ENCODE measurements around the gene CHKB. TPM values are rescaled to one million over a fixed set of nuclear protein-coding genes. Genes with fewer than 3 reads are reported as not detected.
A peak's percentile ranks its signal among the peaks of the same experiment; 100 is the strongest.

Gene CHKB
- total and polyA plus RNA-seq, 7 donors = 11.5 to 25.2 (median 13.6) TPM

DNA sequence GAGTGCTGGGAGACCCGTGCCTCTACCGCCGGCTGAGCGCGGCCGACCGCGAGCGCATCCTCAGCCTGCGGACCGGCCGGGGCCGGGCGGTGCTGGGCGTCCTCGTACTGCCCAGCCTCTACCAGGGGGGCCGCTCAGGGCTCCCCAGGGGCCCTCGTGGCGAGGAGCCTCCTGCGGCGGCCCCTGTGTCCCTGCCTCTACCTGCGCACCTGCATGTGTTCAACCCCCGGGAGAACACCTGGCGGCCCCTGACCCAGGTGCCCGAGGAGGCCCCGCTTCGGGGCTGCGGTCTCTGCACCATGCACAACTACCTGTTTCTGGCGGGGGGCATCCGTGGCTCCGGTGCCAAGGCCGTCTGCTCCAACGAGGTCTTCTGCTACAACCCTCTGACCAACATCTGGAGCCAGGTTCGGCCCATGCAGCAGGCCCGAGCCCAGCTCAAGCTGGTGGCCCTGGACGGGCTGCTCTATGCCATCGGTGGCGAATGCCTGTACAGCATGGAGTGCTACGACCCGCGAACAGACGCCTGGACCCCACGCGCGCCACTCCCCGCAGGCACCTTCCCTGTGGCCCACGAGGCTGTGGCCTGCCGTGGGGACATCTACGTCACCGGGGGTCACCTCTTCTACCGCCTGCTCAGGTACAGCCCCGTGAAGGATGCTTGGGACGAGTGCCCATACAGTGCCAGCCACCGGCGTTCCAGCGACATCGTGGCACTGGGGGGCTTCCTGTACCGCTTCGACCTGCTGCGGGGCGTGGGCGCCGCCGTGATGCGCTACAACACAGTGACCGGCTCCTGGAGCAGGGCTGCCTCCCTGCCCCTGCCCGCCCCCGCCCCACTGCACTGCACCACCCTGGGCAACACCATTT, 33.5 kb downstream of the CHKB start:
- H3K36me3 ChIP-seq (ENCODE audit: insufficient read depth in 1 of 2, low read depth in 1 of 2) = no peaks in the 10 kb centered on the region
- DNase-seq (peak in 1 of 2 donors; percentile 47), ATAC-seq (no peak)
- peaks cover 0 to 66% (median 32%) of the 10 kb centered on the region in 3 donors for H3K27me3 ChIP-seq (ENCODE audit: insufficient read depth in 3 of 3, low read length in 2 of 3)
- intact Hi-C loops (cut with DNase I) = no loop called here
- H3K4me1 ChIP-seq = no peaks in the 10 kb centered on the region
- H3K9me3 ChIP-seq = no peaks in the 10 kb centered on the region
- H3K4me3 ChIP-seq = peak overlapping the region; percentile 30
- 57 to 73% (median 65%) methylated on average over 46 to 68 of the region's 68 CpGs for WGBS, 3 donors
- no peak overlapping the region for H3K27ac ChIP-seq
- TF ChIP-seq CTCF (IDR thresholded peaks at IDR 0.05) = no peak

DNA sequence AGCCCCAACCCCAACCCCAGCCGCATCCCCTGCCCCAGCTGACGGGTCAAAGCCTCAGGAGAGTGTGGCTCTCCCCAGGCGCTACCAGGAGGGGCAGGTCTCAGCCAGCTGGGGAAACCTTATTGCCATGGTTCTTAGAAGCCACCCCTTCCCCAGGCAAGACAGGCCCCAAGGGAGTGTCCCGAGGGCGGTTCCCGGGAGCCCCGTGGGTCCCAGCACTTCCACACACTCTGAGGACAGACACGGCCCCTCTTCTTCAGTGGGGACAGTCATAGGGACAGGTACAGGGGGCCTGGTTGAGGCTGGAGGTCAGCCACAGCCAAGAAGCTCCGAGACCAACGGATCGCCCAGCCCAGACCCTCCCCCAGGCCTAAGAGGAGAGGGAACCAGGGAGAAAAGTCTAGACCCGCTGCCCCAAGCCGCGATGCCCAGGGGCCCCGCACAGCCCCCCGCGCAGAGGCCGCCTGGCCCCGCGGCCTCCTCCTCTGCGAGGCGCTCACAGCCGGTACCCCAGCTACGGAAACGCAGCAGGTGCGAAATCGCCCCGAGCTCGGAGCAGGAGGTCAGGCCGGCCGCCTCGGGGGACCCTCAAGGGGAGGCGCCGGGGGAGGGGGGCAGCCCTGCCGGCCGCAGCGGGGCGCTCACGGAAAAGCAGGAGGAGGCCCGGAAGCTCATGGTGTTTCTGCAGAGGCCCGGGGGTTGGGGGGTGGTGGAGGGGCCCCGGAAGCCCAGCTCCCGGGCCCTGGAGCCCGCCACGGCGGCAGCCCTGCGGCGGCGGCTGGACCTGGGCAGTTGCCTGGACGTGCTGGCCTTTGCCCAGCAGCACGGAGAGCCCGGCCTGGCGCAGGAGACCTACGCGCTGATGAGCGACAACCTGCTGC, 34.4 kb downstream of the CHKB start:
- intact Hi-C loops (cut with DNase I) = no loop called here
- TF ChIP-seq CTCF (IDR thresholded peaks at IDR 0.05) = no peak
- Histone ChIP-seq H3K27ac (no peak overlapping the region), H3K4me1 (no peaks in the 10 kb centered on the region), H3K36me3 (ENCODE audit: insufficient read depth in 1 of 2, low read depth in 1 of 2) (no peaks in the 10 kb centered on the region), H3K27me3 (ENCODE audit: insufficient read depth in 3 of 3, low read length in 2 of 3) (peaks cover 0 to 67% (median 32%) of the 10 kb centered on the region in 3 donors), H3K4me3 (peak overlapping the region; percentile 30), H3K9me3 (no peaks in the 10 kb centered on the region)
- peak in 1 of 2 donors; percentile 59 for DNase-seq
- 5 to 11% (median 7%) methylated on average over 29 to 56 of the region's 56 CpGs for WGBS, 3 donors
- ATAC-seq = peak; percentile 11 to 49 (median 29)

DNA sequence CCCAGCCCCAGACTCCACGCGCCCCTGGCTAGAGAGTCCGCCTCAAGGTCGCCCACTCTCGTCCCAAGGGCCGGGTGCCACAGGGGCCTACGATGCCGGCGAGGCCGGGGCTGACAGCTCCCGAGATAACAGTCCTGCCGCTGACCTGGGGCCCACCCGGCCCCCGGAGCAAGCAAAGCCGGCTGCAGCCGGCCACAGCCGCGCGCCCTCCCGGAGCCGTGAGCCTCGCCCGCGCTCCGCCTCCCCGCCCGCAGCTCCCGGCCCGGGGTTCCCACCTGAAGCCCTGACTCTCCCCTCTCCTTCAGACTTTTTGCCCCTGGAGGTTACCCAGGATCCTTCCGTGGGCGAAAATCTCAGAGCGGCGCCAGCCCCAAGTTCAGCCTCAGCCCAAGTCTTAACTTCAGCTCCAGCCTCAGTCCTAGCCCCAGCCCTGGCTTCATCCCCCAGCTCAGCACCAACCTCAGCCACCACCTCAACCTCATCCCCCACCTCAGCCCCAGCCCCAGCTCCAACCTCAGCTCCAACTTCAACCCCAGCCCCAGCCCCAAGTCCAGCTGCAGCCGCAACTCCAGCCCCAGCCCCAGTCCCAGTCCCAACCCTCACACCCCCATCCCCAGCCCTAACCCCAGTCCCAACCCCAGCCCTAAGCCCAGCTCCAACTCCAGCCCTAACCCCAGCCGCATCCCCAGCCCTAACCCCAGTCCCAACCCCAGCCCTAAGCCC, 35.2 kb downstream of the CHKB start:
- Histone ChIP-seq H3K36me3 (ENCODE audit: insufficient read depth in 1 of 2, low read depth in 1 of 2) (no peaks in the 10 kb centered on the region), H3K27me3 (ENCODE audit: insufficient read depth in 3 of 3, low read length in 2 of 3) (peaks cover 0 to 62% (median 32%) of the 10 kb centered on the region in 3 donors), H3K27ac (no peak overlapping the region), H3K9me3 (no peaks in the 10 kb centered on the region), H3K4me3 (no peak overlapping the region), H3K4me1 (no peaks in the 10 kb centered on the region)
- intact Hi-C loops (cut with DNase I) = no loop called here
- no peak for ATAC-seq
- TF ChIP-seq CTCF (IDR thresholded peaks at IDR 0.05) = no peak
- peak in 1 of 2 donors; percentile 49 for DNase-seq
- 17 to 23% (median 18%) methylated on average over 25 to 35 of the region's 35 CpGs for WGBS, 3 donors

DNA sequence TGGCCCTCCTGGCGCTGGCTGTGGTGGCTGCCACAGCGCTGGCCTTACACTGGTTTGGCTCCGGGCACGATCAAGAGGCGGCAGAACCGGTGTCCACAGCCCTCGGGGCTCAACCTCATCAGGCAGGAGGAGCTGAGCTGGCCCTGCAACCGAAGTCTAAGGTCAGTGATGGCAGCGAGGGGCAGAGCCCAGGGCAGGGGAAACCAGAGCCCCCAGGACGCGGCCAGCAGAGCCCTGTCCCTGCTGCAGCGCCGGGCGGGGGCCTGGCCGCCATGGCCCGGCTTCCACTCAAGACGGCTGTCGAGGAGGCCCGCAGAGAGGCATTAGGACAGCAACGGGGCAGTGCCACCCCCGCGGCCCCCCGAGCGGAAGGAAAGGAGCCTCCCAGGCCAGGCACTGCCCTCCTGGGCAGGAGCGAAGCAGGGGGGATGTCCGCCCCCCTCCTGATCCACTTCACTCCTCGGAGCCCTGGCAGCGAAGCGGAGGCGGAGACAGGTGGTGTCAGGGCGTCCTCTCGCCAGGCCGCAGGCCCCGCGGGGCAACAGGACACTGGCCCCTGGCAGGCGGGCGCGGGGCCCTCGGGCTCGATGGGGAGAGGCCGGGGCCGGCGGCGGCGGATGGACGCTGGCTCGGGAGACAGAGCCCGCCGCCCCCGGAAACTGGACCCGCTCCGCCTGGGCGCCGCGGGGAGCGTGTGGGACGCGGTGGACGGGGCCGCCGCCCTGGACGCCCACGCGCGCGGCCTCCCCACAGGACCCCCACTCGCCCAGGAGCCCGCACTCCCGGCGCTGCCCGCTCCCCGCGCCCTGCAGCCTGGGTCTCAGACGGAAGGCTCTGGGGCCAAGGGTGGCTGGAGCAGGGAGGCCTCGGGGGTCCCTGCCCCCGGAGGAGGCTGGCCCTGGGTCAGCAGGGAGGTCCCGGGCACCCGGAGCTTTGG, 36.1 kb downstream of the CHKB start:
- H3K9me3 ChIP-seq = no peaks in the 10 kb centered on the region
- no peaks in the 10 kb centered on the region for H3K4me1 ChIP-seq
- no peak for TF ChIP-seq CTCF (IDR thresholded peaks at IDR 0.05)
- H3K27me3 ChIP-seq (ENCODE audit: insufficient read depth in 3 of 3, low read length in 2 of 3) = peaks cover 0 to 58% (median 32%) of the 10 kb centered on the region in 3 donors
- intact Hi-C loops (cut with DNase I) = no loop called here
- DNase-seq (peak in 1 of 2 donors; percentile 36), ATAC-seq (no peak)
- H3K36me3 ChIP-seq (ENCODE audit: insufficient read depth in 1 of 2, low read depth in 1 of 2) = no peaks in the 10 kb centered on the region
- no peak overlapping the region for H3K27ac ChIP-seq
- H3K4me3 ChIP-seq = no peak overlapping the region
- WGBS, 3 donors = 41 to 70% (median 52%) methylated on average over 45 to 78 of the region's 78 CpGs
